Endothelial cell of umbilical vein (primary cell): ENCODE measurements around the gene RHAG. TPM values are rescaled to one million over a fixed set of nuclear protein-coding genes. Genes with fewer than 3 reads are reported as not detected.
"Not testable (repeated sequence)": the region's sequence is repeated elsewhere in the genome, so short reads cannot be mapped to it uniquely, and the experiment has no call there.

Source experiments
- BruUV-seq: library from RNA; stranded (reverse); fragments of 400-500 nt; replicated peaks from 2 replicates; lab custom pipeline; 2021; lab: Mats Ljungman, UMichigan
- CTCF ChIA-PET: fragments of 300-600, 350-600 bp; sonication (Branson Sonifier 250); formaldehyde crosslinking; loops from one replicate; lab custom pipeline; 2021; ENCODE audit warnings: antibody characterized with exemption, inconsistent platforms; lab: Charles Lee
- POLR2A ChIA-PET: fragments of 300-600, 350-600 bp; sonication (Branson Sonifier 250); formaldehyde crosslinking; loops from one replicate; lab custom pipeline; 2021; ENCODE audit warnings: antibody characterized with exemption, inconsistent platforms; lab: Charles Lee
- DNase-seq: peaks from one replicate; pipeline ENCODE4 v3.0.0-alpha.2; 2011; ENCODE audit warnings: low read depth, low spot score
- FAIRE-seq: peaks from 2 replicates; lab custom pipeline; 2011; peaks lifted over from hg19 to GRCh38; lab: Jason Lieb, UNC
- H2AFZ ChIP-seq: 2 replicates; pipeline ENCODE4 v1.6.0; 2012; ENCODE audit warnings: low read depth, low read length, control low read depth, inconsistent platforms
- H3K27ac ChIP-seq: 2 replicates; pipeline ENCODE4 v1.5.1; 2011; ENCODE audit warnings: low read depth, mild to moderate bottlenecking, control low read depth, low read length, moderate library complexity; ENCODE audit not compliant: insufficient read depth
- H3K27me3 ChIP-seq, 2 experiments: 2 replicates each; pipeline versions ENCODE4 v1.6.0 to v1.6.1; 2011; ENCODE audit warnings: low read length in 2 of 2, mixed read lengths in 1 of 2; ENCODE audit not compliant: control insufficient read depth in 2 of 2, insufficient read depth in 2 of 2
- H3K36me3 ChIP-seq, 2 experiments: 2 replicates in 1 of 2; 3 replicates in 1 of 2; pipeline ENCODE4 v1.5.1; 2011; ENCODE audit warnings: low read length in 2 of 2, mild to moderate bottlenecking in 1 of 2, moderate library complexity in 1 of 2; ENCODE audit not compliant: control insufficient read depth in 2 of 2, insufficient read depth in 2 of 2; ENCODE audit errors: extremely low read depth in 1 of 2
- H3K4me1 ChIP-seq: 3 replicates; pipeline ENCODE4 v1.5.1; 2011; ENCODE audit warnings: mild to moderate bottlenecking, low read length; ENCODE audit not compliant: control insufficient read depth, insufficient read depth; ENCODE audit errors: extremely low read depth
- H3K4me2 ChIP-seq: 2 replicates; pipeline ENCODE4 v1.6.1; 2011; ENCODE audit warnings: low read length, control low read depth, mixed read lengths; ENCODE audit not compliant: insufficient read depth
- H3K4me3 ChIP-seq, 3 experiments: fragments of 200-600 bp in 1 of 3; sonication (generic), shearing (Covaris generic) in 1 of 3; replicated peaks in 1 of 3; 2 replicates each; pipeline ENCODE4 v1.5.1; 2011 to 2016; ENCODE audit warnings: control low read depth in 3 of 3, low read length in 3 of 3, mild to moderate bottlenecking in 2 of 3, inconsistent platforms in 1 of 3, low read depth in 1 of 3, moderate library complexity in 1 of 3; ENCODE audit not compliant: insufficient read depth in 1 of 3
- H3K79me2 ChIP-seq: 2 replicates; pipeline ENCODE4 v1.6.0; 2012; ENCODE audit warnings: low read length, inconsistent platforms; ENCODE audit not compliant: control insufficient read depth, insufficient read depth
- H3K9ac ChIP-seq: replicated peaks from 2 replicates; pipeline ENCODE3; 2011; ENCODE audit warnings: low read length, control low read depth; ENCODE audit not compliant: insufficient read depth; ENCODE audit errors: extremely low read depth
- H3K9me1 ChIP-seq: replicated peaks from 3 replicates; pipeline ENCODE4 v1.6.0; 2011; ENCODE audit warnings: mild to moderate bottlenecking, low read length; ENCODE audit not compliant: control insufficient read depth, insufficient read depth; ENCODE audit errors: extremely low read depth
- H3K9me3 ChIP-seq: replicated peaks from 2 replicates; pipeline ENCODE4 v1.5.1; 2012; ENCODE audit warnings: low read length, inconsistent platforms; ENCODE audit not compliant: control insufficient read depth, insufficient read depth
- H4K20me1 ChIP-seq: replicated peaks from 2 replicates; pipeline ENCODE3; 2011; ENCODE audit warnings: mild to moderate bottlenecking, low read length; ENCODE audit not compliant: control insufficient read depth, insufficient read depth; ENCODE audit errors: extremely low read depth
- CTCF ChIP-seq, 2 donors: IDR thresholded peaks; 1 replicate in 1 of 2; 2 replicates in 1 of 2; pipeline ENCODE4 v1.5.1; 2011; ENCODE audit warnings: low read length in 2 of 2, mild to moderate bottlenecking in 2 of 2, moderate library complexity in 2 of 2, control low read depth in 1 of 2, inconsistent platforms in 1 of 2, low read depth in 1 of 2; ENCODE audit not compliant: insufficient read depth in 1 of 2; ENCODE audit errors: extremely low read depth in 1 of 2
- EZH2 ChIP-seq: IDR thresholded peaks from 2 replicates; pipeline ENCODE4 v1.6.1; 2012; ENCODE audit warnings: borderline replicate concordance, low read depth, mild to moderate bottlenecking, moderate library complexity, low read length, inconsistent platforms; ENCODE audit not compliant: severe bottlenecking
- FOS ChIP-seq: IDR thresholded peaks from 2 replicates; pipeline ENCODE4 v1.6.1; 2011; ENCODE audit warnings: mild to moderate bottlenecking, low read length, moderate library complexity, borderline replicate concordance; ENCODE audit not compliant: insufficient read depth
- GATA2 ChIP-seq: IDR thresholded peaks from 2 replicates; pipeline ENCODE4 v1.7.0; 2011; ENCODE audit warnings: low read depth, mild to moderate bottlenecking, moderate library complexity, mixed read lengths, low read length; ENCODE audit not compliant: insufficient read length, insufficient read depth
- JUN ChIP-seq: IDR thresholded peaks from 2 replicates; pipeline ENCODE4 v1.6.1; 2011; ENCODE audit warnings: borderline replicate concordance, low read depth; ENCODE audit not compliant: insufficient read length, insufficient read depth
- MAX ChIP-seq: IDR thresholded peaks from 2 replicates; pipeline ENCODE4 v1.6.1; 2011; ENCODE audit not compliant: insufficient read depth, insufficient read length
- MYC ChIP-seq: IDR thresholded peaks from one replicate; pipeline ENCODE4 v1.6.1; 2011; ENCODE audit warnings: mild to moderate bottlenecking, low read depth, low read length
- POLR2A ChIP-seq: IDR thresholded peaks from 2 replicates; pipeline ENCODE4 v1.6.1; 2012; ENCODE audit warnings: low read depth, mild to moderate bottlenecking, control low read depth, low read length
- POLR2AphosphoS5 ChIP-seq: IDR thresholded peaks from 2 replicates; pipeline ENCODE4 v1.6.1; 2012; ENCODE audit warnings: low read depth, mild to moderate bottlenecking, control low read depth, low read length, moderate library complexity; ENCODE audit not compliant: insufficient read depth
- dilution Hi-C: fragments of 300-500 bp; cut with MboI; formaldehyde crosslinking; loops from one replicate; pipeline ENCODE4 v1.15.0; 2019; ENCODE audit warnings: low sequenced_read_pairs; ENCODE audit not compliant: extremely low pct_ligation_motif_present
- intact Hi-C: fragments of 100-400 bp; cut with micrococcal nuclease; formaldehyde crosslinking; loops from one replicate; pipeline ENCODE4 v1.10.0; 2022
- polyA plus RNA-seq, 4 experiments: library from polyadenylated mRNA; depleted of rRNA in 3 of 4; stranded (reverse) in 3 of 4; unstranded in 1 of 4; fragments of >200 nt; gene quantifications; 2 replicates each; pipeline versions ENCODE4 v1.2.1 to v1.2.3, GENCODE V29; 2011 to 2012; ENCODE audit warnings: missing spikeins in 1 of 4
- total RNA-seq: library from RNA; stranded (reverse); gene quantifications from 2 replicates; pipeline ENCODE4 v1.2.3, GENCODE V29; 2021

Gene RHAG
- total and polyA plus RNA-seq, 2 donors (not counting 3 experiments of a cell fraction or from before 2014, with no cell fraction given), result not detected

GRCh38 chr6:49618257-49618656, 18.4 kb downstream of the RHAG start:
- Histone ChIP-seq H4K20me1 (no peaks in the 10 kb centered on the region), H3K36me3 (no peaks in the 10 kb centered on the region), H2AFZ (no peak overlapping the region), H3K4me3 (no peak overlapping the region), H3K9ac (no peak overlapping the region), H3K4me1 (no peaks in the 10 kb centered on the region), H3K9me1 (no peaks in the 10 kb centered on the region), H3K4me2 (no peak overlapping the region), H3K9me3 (no peaks in the 10 kb centered on the region), H3K27ac (no peak overlapping the region), H3K79me2 (no peaks in the 10 kb centered on the region), H3K27me3 (peaks cover 0 to 4% of the 10 kb centered on the region in 2 experiments)
- POLR2A ChIA-PET, result no interaction called here
- CTCF ChIA-PET, result no interaction called here
- FAIRE-seq (no peak), DNase-seq (no peak)
- dilution Hi-C loops (no loop called here), intact Hi-C loops (no loop called here)
- BruUV-seq, result no TSS peak
- TF ChIP-seq POLR2AphosphoS5 (no peak), CTCF (IDR thresholded peaks at IDR 0.05; ENCODE audit: extremely low read depth in 1 of 2, insufficient read depth in 1 of 2, low read depth in 1 of 2, low read length in 2 of 2) (no peak), JUN (no peak), GATA2 (no peak), FOS (no peak), POLR2A (no peak), EZH2 (no peak), MYC (no peak), MAX (no peak)

GRCh38 chr6:49614144-49614543, 22.5 kb downstream of the RHAG start:
- H3K9me1 ChIP-seq, H3K36me3 ChIP-seq, DNase-seq, H3K4me2 ChIP-seq, H3K4me3 ChIP-seq, H3K9ac ChIP-seq, BruUV-seq, POLR2A ChIA-PET, H3K9me3 ChIP-seq, FAIRE-seq, H4K20me1 ChIP-seq, H2AFZ ChIP-seq, dilution Hi-C loops, H3K27ac ChIP-seq, H3K4me1 ChIP-seq, H3K79me2 ChIP-seq, H3K27me3 ChIP-seq, intact Hi-C loops: not testable (repeated sequence)
- CTCF ChIA-PET, result interaction anchor here (1.1 to 1.3 kb wide), 2 partner anchors 82 to 161 kb away, joined by 3 read pairs; no protein-coding TSS in a partner anchor
